ENCODE measurements around the gene SGMS1. TPM values are rescaled to one million over a fixed set of nuclear protein-coding genes. Genes with fewer than 3 reads are reported as not detected.

SGMS1 gene
- total RNA-seq, 1 experiment from 2014 or later: 20.4 TPM

DNA sequence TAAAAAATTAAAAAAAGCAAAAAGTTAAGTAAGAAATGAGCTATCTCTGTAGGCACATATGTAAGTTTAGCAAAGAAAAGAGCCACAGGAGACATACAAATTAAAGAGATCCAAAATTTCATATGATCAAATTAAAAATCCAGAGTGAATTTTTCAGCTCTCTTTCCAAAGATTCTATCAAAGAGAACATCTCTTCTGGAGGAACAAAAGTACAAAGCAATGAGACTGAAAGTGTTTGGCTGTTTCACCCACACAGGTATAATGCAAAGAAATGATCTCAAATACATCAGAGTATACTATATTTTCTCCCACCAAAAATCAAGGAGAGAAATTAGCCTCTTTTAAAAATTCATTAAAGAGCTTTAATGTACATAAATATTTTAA, 297.6 kb downstream of the SGMS1 start:
- Histone ChIP-seq H3K79me1 (ENCODE audit: insufficient read depth, low read depth, low read length, poor library complexity, severe bottlenecking) (no peaks in the 10 kb centered on the region), H3K9ac (ENCODE audit: extremely low read depth, insufficient read length, low read length) (no peak overlapping the region), H3K4me1 (ENCODE audit: insufficient read depth, low read length) (peaks cover 4% of the 10 kb centered on the region; the same call in 1 of the 2 replicates), H3K9me3 (ENCODE audit: control insufficient read depth, low read depth, low read length) (no peaks in the 10 kb centered on the region), H3K79me2 (ENCODE audit: insufficient read depth, low read length) (no peaks in the 10 kb centered on the region), H3K56ac (ENCODE audit: insufficient read length, low read depth, low read length) (no peak overlapping the region), H2AK5ac (ENCODE audit: insufficient read length, low read length) (no peak overlapping the region), H4K8ac (replicated peaks; ENCODE audit: insufficient read length, low read depth, low read length) (no peak overlapping the region), H3K14ac (ENCODE audit: insufficient read depth, low read length) (no peak overlapping the region), H4K5ac (ENCODE audit: insufficient read length, low read depth, low read length) (no peak overlapping the region), H3K4ac (ENCODE audit: low read depth, low read length) (no peak overlapping the region), H3K23ac (ENCODE audit: insufficient read length, low read depth, low read length) (no peak overlapping the region), H3T11ph (ENCODE audit: low read length) (no peak overlapping the region), H3K18ac (ENCODE audit: insufficient read length, low read depth, low read length) (no peak overlapping the region), H2BK15ac (ENCODE audit: low read depth, low read length) (no peak overlapping the region), H2BK12ac (ENCODE audit: insufficient read length, low read depth, low read length) (no peak overlapping the region), H3K4me2 (ENCODE audit: insufficient read depth, insufficient read length, low read length) (no peak overlapping the region), H2AFZ (ENCODE audit: low read length) (no peak overlapping the region), H3K23me2 (ENCODE audit: insufficient read length, low read depth, low read length, poor library complexity, severe bottlenecking) (no peaks in the 10 kb centered on the region), H3K27ac (ENCODE audit: insufficient read length, low read depth, low read length) (no peak overlapping the region), H2BK20ac (ENCODE audit: low read depth, low read length, poor library complexity, severe bottlenecking) (no peak overlapping the region), H3K27me3 (ENCODE audit: insufficient read depth, low read length) (no peaks in the 10 kb centered on the region), H2BK5ac (ENCODE audit: insufficient read length, low read length) (no peak overlapping the region), H4K20me1 (ENCODE audit: control insufficient read depth, insufficient read depth, insufficient read length) (no peaks in the 10 kb centered on the region), H2BK120ac (ENCODE audit: low read depth, low read length, poor library complexity, severe bottlenecking) (no peak overlapping the region), H4K91ac (ENCODE audit: insufficient read length, low read depth, low read length) (no peak overlapping the region)
- H3K27ac Mint-ChIP-seq: no peak overlapping the region
- no peaks in the 10 kb centered on the region for H3K27me3 Mint-ChIP-seq (ENCODE audit: low read depth)
- TF ChIP-seq, protein P1, sequence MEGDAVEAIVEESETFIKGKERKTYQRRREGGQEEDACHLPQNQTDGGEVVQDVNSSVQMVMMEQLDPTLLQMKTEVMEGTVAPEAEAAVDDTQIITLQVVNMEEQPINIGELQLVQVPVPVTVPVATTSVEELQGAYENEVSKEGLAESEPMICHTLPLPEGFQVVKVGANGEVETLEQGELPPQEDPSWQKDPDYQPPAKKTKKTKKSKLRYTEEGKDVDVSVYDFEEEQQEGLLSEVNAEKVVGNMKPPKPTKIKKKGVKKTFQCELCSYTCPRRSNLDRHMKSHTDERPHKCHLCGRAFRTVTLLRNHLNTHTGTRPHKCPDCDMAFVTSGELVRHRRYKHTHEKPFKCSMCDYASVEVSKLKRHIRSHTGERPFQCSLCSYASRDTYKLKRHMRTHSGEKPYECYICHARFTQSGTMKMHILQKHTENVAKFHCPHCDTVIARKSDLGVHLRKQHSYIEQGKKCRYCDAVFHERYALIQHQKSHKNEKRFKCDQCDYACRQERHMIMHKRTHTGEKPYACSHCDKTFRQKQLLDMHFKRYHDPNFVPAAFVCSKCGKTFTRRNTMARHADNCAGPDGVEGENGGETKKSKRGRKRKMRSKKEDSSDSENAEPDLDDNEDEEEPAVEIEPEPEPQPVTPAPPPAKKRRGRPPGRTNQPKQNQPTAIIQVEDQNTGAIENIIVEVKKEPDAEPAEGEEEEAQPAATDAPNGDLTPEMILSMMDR (conservative IDR thresholded peaks at IDR 0.05): no peak
- H3K9me3 Mint-ChIP-seq: no peaks in the 10 kb centered on the region
- no peak overlapping the region for H3K4me3 Mint-ChIP-seq
- no peaks in the 10 kb centered on the region for H3K36me3 Mint-ChIP-seq (ENCODE audit: insufficient read depth in 1 of 3, low read depth in 3 of 3)
- no peak for DNase-seq
- H3K4me1 Mint-ChIP-seq: peaks cover 17 to 26% of the 10 kb centered on the region in 2 experiments
